ENCODE data around the gene NXN.

DNA sequence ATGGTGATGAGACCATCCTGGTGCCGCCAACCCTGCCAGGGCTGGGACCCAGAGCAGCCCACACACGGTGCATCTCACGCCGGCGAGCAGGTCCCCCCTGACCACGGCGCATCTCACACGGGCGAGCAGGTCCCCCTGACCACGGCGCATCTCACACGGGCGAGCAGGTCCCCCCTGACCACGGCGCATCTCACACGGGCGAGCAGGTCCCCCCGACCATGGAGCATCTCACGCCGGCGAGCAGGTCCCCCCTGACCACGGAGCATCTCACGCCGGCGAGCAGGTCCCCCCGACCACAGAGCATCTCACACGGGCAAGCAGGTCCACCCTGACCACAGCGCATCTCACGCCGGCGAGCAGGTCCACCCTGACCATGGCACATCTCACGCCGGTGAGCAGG, 138.3 kb downstream of the NXN start:
- TF ChIP-seq POLR2AphosphoS5 (IDR thresholded peaks at IDR 0.05; ENCODE audit: low read depth), result no peak
- no peak for TF ChIP-seq CTCF (IDR thresholded peaks at IDR 0.05; ENCODE audit: insufficient read depth, low read length)

All from HL-60 (cell line).